H9 (cell line): Measurements from ENCODE around the gene BSPH1. TPM values are rescaled to one million over a fixed set of nuclear protein-coding genes. Genes with fewer than 3 reads are reported as not detected.

ENCODE experiments used
- DNase-seq: peaks from one replicate; pipeline ENCODE4 v3.0.0-alpha.2; 2017
- H2AFZ ChIP-seq: one replicate; pipeline ENCODE4 v1.6.1; 2013; ENCODE audit warnings: mild to moderate bottlenecking, low read length, control low read depth, moderate library complexity
- H2AK5ac ChIP-seq: 2 replicates; pipeline ENCODE4 v1.6.1; 2013; ENCODE audit warnings: low read length, control low read depth, mixed read lengths; ENCODE audit not compliant: insufficient read length
- H2BK120ac ChIP-seq: one replicate; pipeline ENCODE4 v1.6.1; 2013; ENCODE audit warnings: low read depth, mild to moderate bottlenecking, low read length, control low read depth, inconsistent platforms; ENCODE audit not compliant: poor library complexity, severe bottlenecking
- H2BK12ac ChIP-seq: 2 replicates; pipeline ENCODE4 v1.6.1; 2013; ENCODE audit warnings: low read length, control low read depth, mixed read lengths, low read depth; ENCODE audit not compliant: insufficient read length
- H2BK15ac ChIP-seq: 2 replicates; pipeline ENCODE4 v1.6.1; 2013; ENCODE audit warnings: low read depth, low read length, control low read depth
- H2BK20ac ChIP-seq: one replicate; pipeline ENCODE4 v1.6.1; 2013; ENCODE audit warnings: low read depth, mild to moderate bottlenecking, low read length, control low read depth, inconsistent platforms; ENCODE audit not compliant: poor library complexity, severe bottlenecking
- H2BK5ac ChIP-seq: 2 replicates; pipeline ENCODE4 v1.6.1; 2013; ENCODE audit warnings: low read length, control low read depth, mixed read lengths; ENCODE audit not compliant: insufficient read length
- H3K14ac ChIP-seq: 2 replicates; pipeline ENCODE4 v1.6.1; 2013; ENCODE audit warnings: low read length, control low read depth; ENCODE audit not compliant: insufficient read depth
- H3K18ac ChIP-seq: 2 replicates; pipeline ENCODE4 v1.6.1; 2013; ENCODE audit warnings: low read depth, mild to moderate bottlenecking, mixed read lengths, low read length, control low read depth; ENCODE audit not compliant: insufficient read length
- H3K23ac ChIP-seq: 2 replicates; pipeline ENCODE4 v1.6.1; 2013; ENCODE audit warnings: low read length, control low read depth, mixed read lengths, low read depth; ENCODE audit not compliant: insufficient read length
- H3K23me2 ChIP-seq: 2 replicates; pipeline ENCODE4 v1.6.1; 2013; ENCODE audit warnings: low read depth, mild to moderate bottlenecking, mixed read lengths, low read length, control low read depth; ENCODE audit not compliant: insufficient read length, poor library complexity, severe bottlenecking
- H3K27ac ChIP-seq: 2 replicates; pipeline ENCODE4 v1.5.1; 2013; ENCODE audit warnings: low read length, control low read depth, mixed read lengths, low read depth; ENCODE audit not compliant: insufficient read length
- H3K27me3 ChIP-seq: 2 replicates; pipeline ENCODE4 v1.6.1; 2013; ENCODE audit warnings: low read length, control low read depth, inconsistent platforms; ENCODE audit not compliant: insufficient read depth
- H3K4ac ChIP-seq: 2 replicates; pipeline ENCODE4 v1.6.1; 2013; ENCODE audit warnings: low read depth, mild to moderate bottlenecking, control low read depth, inconsistent platforms, low read length, moderate library complexity
- H3K4me1 ChIP-seq: 2 replicates; pipeline ENCODE4 v1.6.1; 2013; ENCODE audit warnings: low read length, control low read depth, inconsistent platforms; ENCODE audit not compliant: insufficient read depth
- H3K4me2 ChIP-seq: 2 replicates; pipeline ENCODE4 v1.6.1; 2013; ENCODE audit warnings: low read length, control low read depth, mixed read lengths; ENCODE audit not compliant: insufficient read length, insufficient read depth
- H3K56ac ChIP-seq: 2 replicates; pipeline ENCODE4 v1.6.1; 2013; ENCODE audit warnings: low read depth, mild to moderate bottlenecking, mixed read lengths, low read length, control low read depth; ENCODE audit not compliant: insufficient read length
- H3K79me1 ChIP-seq: 2 replicates; pipeline ENCODE4 v1.6.1; 2013; ENCODE audit warnings: low read depth, mild to moderate bottlenecking, moderate library complexity, low read length, control low read depth, inconsistent platforms; ENCODE audit not compliant: insufficient read depth, poor library complexity, severe bottlenecking
- H3K79me2 ChIP-seq: 2 replicates; pipeline ENCODE4 v1.6.1; 2013; ENCODE audit warnings: low read length, control low read depth, inconsistent platforms; ENCODE audit not compliant: insufficient read depth
- H3K9ac ChIP-seq: 2 replicates; pipeline ENCODE4 v1.6.1; 2013; ENCODE audit warnings: low read length, control low read depth, mixed read lengths; ENCODE audit not compliant: insufficient read length; ENCODE audit errors: extremely low read depth
- H3K9me3 ChIP-seq: one replicate; pipeline ENCODE4 v1.6.1; 2013; ENCODE audit warnings: low read depth, low read length, inconsistent platforms; ENCODE audit not compliant: control insufficient read depth
- H3T11ph ChIP-seq: one replicate; pipeline ENCODE4 v1.6.1; 2013; ENCODE audit warnings: mild to moderate bottlenecking, low read length, control low read depth, inconsistent platforms
- H4K20me1 ChIP-seq: one replicate; pipeline ENCODE4 v1.6.1; 2013; ENCODE audit not compliant: control insufficient read depth, insufficient read length, insufficient read depth
- H4K5ac ChIP-seq: 2 replicates; pipeline ENCODE4 v1.6.1; 2013; ENCODE audit warnings: low read depth, mild to moderate bottlenecking, mixed read lengths, low read length, control low read depth; ENCODE audit not compliant: insufficient read length
- H4K8ac ChIP-seq: replicated peaks from 2 replicates; pipeline ENCODE4 v1.6.1; 2013; ENCODE audit warnings: low read length, control low read depth, mixed read lengths, low read depth; ENCODE audit not compliant: insufficient read length
- H4K91ac ChIP-seq: 2 replicates; pipeline ENCODE4 v1.6.1; 2013; ENCODE audit warnings: low read depth, mild to moderate bottlenecking, moderate library complexity, mixed read lengths, low read length, control low read depth; ENCODE audit not compliant: insufficient read length
- H3K27ac Mint-ChIP-seq, 3 experiments: 2 replicates in 2 of 3; 3 replicates in 1 of 3; pipeline ENCODE4 v1.8.0; 2020 to 2021; ENCODE audit warnings: mixed read lengths in 3 of 3, mild to moderate bottlenecking in 1 of 3, moderate library complexity in 1 of 3
- H3K27me3 Mint-ChIP-seq: 2 replicates; pipeline ENCODE4 v1.8.0; 2021; ENCODE audit warnings: low read depth, mild to moderate bottlenecking, moderate library complexity, mixed read lengths
- H3K36me3 Mint-ChIP-seq, 3 experiments: 2 replicates in 2 of 3; 3 replicates in 1 of 3; pipeline ENCODE4 v1.8.0; 2020 to 2021; ENCODE audit warnings: low read depth in 3 of 3, mixed read lengths in 3 of 3; ENCODE audit not compliant: insufficient read depth in 1 of 3
- H3K4me1 Mint-ChIP-seq, 2 experiments: 2 replicates each; pipeline ENCODE4 v1.8.0; 2020; ENCODE audit warnings: mixed read lengths in 2 of 2
- H3K4me3 Mint-ChIP-seq, 2 experiments: 2 replicates in 1 of 2; 3 replicates in 1 of 2; pipeline ENCODE4 v1.8.0; 2020 to 2021; ENCODE audit warnings: mild to moderate bottlenecking in 2 of 2, mixed read lengths in 2 of 2, moderate library complexity in 1 of 2
- H3K9me3 Mint-ChIP-seq, 2 experiments: 2 replicates in 1 of 2; 3 replicates in 1 of 2; pipeline ENCODE4 v1.8.0; 2020; ENCODE audit warnings: mild to moderate bottlenecking in 2 of 2, mixed read lengths in 2 of 2, moderate library complexity in 1 of 2
- WGBS: extraction: QIAGEN DNeasy Blood & Tissue Kit; methylation state at CpG from one replicate; pipeline ENCODE4 v1.1.7; 2013; ENCODE audit warnings: missing lambda C conversion rate, low lambda C conversion rate, mixed read lengths; ENCODE audit not compliant: insufficient read length; ENCODE audit errors: extremely low coverage; 5-methylcytosine and 5-hydroxymethylcytosine counted together
- total RNA-seq: library from RNA; stranded (reverse); gene quantifications from 2 replicates; pipeline ENCODE4 v1.2.1, GENCODE V29; 2021
- TF ChIP-seq, protein P1 (sequence below): fragments of 200-600 bp; sonication (generic); conservative IDR thresholded peaks from 3 replicates; pipeline ENCODE4 v1.8.0; 2021; ENCODE audit warnings: antibody characterized with exemption, mild to moderate bottlenecking

BSPH1 gene
- total RNA-seq, 1 experiment from 2014 or later = not detected

- Mint-ChIP-seq H3K27me3 (no peaks in the 10 kb centered on the region; the same call in 1 of the 2 replicates), H3K36me3 (peaks cover 0 to 4% (median 2%) of the 10 kb centered on the region in 3 experiments; a peak in 3 of 7 replicates), H3K4me1 (peaks cover 4 to 5% of the 10 kb centered on the region in 2 experiments; a peak in 2 of 4 replicates), H3K27ac (no peak overlapping the region), H3K9me3 (peaks cover 0 to 3% of the 10 kb centered on the region in 2 experiments; a peak in 1 of 5 replicates), H3K4me3 (no peak overlapping the region)
- no peak overlapping the region for H4K8ac ChIP-seq
- no CpG with 5 or more reads among the region's 11 CpGs for WGBS
- no peak overlapping the region for H2AFZ ChIP-seq
- H2BK20ac ChIP-seq = no peak overlapping the region
- H3K14ac ChIP-seq = no peak overlapping the region
- H3K23ac ChIP-seq = no peak overlapping the region
- H3K79me2 ChIP-seq = 0 out of 2 replicates have a peak, but pooled peaks cover 2% of the 10 kb centered on the region
- H3K9me3 ChIP-seq = no peaks in the 10 kb centered on the region
- DNase-seq = no peak
- H2BK12ac ChIP-seq = no peak overlapping the region
- H3K4me2 ChIP-seq = no peak overlapping the region
- TF ChIP-seq, protein P1, sequence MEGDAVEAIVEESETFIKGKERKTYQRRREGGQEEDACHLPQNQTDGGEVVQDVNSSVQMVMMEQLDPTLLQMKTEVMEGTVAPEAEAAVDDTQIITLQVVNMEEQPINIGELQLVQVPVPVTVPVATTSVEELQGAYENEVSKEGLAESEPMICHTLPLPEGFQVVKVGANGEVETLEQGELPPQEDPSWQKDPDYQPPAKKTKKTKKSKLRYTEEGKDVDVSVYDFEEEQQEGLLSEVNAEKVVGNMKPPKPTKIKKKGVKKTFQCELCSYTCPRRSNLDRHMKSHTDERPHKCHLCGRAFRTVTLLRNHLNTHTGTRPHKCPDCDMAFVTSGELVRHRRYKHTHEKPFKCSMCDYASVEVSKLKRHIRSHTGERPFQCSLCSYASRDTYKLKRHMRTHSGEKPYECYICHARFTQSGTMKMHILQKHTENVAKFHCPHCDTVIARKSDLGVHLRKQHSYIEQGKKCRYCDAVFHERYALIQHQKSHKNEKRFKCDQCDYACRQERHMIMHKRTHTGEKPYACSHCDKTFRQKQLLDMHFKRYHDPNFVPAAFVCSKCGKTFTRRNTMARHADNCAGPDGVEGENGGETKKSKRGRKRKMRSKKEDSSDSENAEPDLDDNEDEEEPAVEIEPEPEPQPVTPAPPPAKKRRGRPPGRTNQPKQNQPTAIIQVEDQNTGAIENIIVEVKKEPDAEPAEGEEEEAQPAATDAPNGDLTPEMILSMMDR = no peak
- no peak overlapping the region for H3K56ac ChIP-seq
- no peak overlapping the region for H3K27ac ChIP-seq
- no peaks in the 10 kb centered on the region for H3K4me1 ChIP-seq
- H4K91ac ChIP-seq = no peak overlapping the region
- no peak overlapping the region for H3K18ac ChIP-seq
- no peak overlapping the region for H4K5ac ChIP-seq
- no peak overlapping the region for H2BK120ac ChIP-seq
- H4K20me1 ChIP-seq = no peaks in the 10 kb centered on the region
- no peak overlapping the region for H2BK5ac ChIP-seq
- no peaks in the 10 kb centered on the region for H3K23me2 ChIP-seq
- no peak overlapping the region for H2BK15ac ChIP-seq
- no peak overlapping the region for H2AK5ac ChIP-seq
- no peak overlapping the region for H3K4ac ChIP-seq
- no peak overlapping the region for H3T11ph ChIP-seq
- no peaks in the 10 kb centered on the region for H3K79me1 ChIP-seq
- no peak overlapping the region for H3K9ac ChIP-seq
- no peaks in the 10 kb centered on the region for H3K27me3 ChIP-seq
These were observed 19.2 kb upstream of the BSPH1 start for GRCh38 chr19:48010932-48011758.
